GM18526 (cell line): ENCODE measurements around the gene SORCS2.

Experiments
- POLR2A ChIP-seq: IDR thresholded peaks from 3 replicates; pipeline ENCODE4 v1.6.1; 2011; ENCODE audit not compliant: insufficient read length; ENCODE audit errors: extremely low read depth

Gene SORCS2

GRCh38 chr4:7574287-7575014, 382.1 kb downstream of the SORCS2 start:
- TF ChIP-seq POLR2A = no peak

DNA sequence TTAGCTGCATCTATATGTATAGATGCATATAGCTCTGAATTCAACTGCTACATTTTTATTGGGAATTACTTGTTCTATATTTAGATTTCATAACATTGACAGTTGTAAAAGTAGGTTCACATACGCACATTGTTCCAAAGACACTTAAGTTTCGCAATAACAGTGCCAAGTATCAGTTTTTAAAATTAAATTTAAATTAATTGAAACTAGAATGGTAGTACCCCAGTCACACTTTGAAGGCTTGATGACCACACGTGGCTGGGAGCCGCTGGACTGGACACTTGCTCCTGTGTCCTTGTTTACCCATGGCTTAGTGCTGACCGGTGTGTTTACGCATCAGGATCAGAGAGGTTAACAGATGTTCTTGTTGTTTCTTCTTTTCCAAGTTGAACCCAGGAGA, 383.1 kb downstream of the SORCS2 start:
- no peak for TF ChIP-seq POLR2A

GRCh38 chr4:7581477-7581876, 389.1 kb downstream of the SORCS2 start:
- no peak for TF ChIP-seq POLR2A

DNA sequence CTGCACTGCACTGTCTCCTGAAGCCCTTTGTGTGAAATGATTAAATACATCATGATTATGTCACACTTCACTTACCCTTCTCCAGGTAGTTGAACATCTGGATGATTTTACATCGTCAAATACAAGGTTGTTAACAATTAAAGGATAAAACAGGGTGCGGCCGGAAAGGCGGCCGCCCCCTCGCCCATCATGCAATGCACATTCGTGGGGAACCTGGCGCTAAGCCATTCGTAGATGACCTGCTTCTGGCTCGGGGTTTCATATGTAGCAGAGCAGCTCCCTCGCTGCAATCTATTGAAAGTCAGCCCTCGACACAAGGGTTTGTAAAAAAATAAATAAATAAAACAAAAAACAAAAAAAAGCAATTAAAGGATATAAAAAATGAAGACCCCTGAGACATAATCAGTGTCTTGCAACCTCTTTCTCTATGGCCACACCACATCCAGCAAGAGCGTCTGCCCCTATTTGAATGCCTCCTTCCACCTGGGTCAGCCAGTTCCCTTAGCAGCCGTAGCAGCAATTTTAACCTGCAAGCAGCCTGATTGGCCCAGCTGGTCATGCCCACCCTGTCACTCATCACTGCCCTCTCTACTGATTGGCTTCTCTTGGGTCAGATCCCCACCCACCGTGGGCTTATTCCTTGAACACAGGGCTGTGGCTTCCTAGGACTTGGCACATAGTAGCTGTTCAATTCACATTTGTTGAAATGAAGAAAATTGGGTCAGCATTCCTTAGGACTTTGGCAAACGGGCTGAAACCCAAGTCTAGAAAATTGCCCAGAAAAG, 390.2 kb downstream of the SORCS2 start:
- no peak for TF ChIP-seq POLR2A

- TF ChIP-seq POLR2A = no peak
These were observed 391.8 kb downstream of the SORCS2 start for GRCh38 chr4:7584098-7584497.

- no peak for TF ChIP-seq POLR2A
These were observed 392.3 kb downstream of the SORCS2 start for GRCh38 chr4:7584606-7585159.

DNA sequence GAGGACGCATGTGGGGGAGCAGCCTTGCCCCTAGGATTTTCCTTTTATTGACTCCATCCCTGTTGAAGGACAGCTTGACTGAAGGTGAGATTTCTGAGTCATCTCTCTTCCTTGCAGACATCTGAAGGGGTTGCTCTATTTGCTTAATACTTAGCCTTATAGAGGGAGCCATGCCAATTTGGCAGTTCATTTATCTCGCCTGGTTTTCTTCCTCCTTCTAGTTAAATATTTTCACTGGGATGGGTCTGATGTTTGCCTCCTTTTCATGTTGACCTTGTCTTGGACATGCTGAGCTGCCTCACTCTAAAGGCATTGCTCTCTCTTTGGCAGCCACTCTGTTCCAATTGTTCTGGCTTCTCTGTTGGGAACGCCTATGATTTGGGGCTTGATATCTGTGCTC, 393.4 kb downstream of the SORCS2 start:
- TF ChIP-seq POLR2A = no peak

- no peak for TF ChIP-seq POLR2A
These were observed 395.4 kb downstream of the SORCS2 start for GRCh38 chr4:7587433-7588405.

DNA sequence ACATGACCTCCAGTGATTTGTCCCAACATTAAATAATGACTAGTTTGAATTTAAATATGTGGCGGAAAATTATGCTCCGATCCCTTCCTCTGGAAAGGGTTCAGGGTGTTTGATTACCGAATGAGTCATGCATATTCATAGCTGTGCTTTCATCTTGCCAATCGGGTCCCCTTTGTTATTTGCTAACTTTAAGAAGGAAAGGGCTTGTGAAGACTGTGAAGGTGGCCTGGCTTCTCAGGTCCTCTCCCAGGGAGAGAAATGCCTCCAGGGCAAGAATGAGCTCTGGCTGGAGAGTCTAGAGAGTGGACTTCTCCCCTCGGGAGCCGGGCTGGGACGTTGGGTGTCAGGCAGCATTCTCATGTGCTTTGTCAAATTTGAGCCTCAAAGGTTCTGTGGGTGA, 397.9 kb downstream of the SORCS2 start:
- TF ChIP-seq POLR2A = no peak

DNA sequence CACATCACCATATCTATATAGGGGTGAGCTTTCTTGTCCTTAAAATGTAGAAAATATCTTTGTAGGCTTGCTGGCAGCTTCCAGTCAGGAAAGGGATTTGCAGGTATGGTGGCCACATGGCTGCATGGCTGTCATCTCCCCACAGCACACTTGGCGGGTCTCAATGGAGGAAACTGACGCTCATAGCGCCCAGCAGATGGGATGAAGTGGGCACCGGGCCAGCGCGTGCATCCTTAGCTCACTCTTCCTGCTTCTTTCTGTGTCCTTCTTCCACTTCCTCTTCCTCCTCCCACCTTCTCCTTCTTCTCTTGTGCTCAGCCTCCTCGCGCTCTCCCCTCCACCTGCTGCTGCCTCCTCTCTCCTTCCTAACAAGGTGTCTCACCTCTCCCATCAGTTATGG, 398.6 kb downstream of the SORCS2 start:
- no peak for TF ChIP-seq POLR2A

DNA sequence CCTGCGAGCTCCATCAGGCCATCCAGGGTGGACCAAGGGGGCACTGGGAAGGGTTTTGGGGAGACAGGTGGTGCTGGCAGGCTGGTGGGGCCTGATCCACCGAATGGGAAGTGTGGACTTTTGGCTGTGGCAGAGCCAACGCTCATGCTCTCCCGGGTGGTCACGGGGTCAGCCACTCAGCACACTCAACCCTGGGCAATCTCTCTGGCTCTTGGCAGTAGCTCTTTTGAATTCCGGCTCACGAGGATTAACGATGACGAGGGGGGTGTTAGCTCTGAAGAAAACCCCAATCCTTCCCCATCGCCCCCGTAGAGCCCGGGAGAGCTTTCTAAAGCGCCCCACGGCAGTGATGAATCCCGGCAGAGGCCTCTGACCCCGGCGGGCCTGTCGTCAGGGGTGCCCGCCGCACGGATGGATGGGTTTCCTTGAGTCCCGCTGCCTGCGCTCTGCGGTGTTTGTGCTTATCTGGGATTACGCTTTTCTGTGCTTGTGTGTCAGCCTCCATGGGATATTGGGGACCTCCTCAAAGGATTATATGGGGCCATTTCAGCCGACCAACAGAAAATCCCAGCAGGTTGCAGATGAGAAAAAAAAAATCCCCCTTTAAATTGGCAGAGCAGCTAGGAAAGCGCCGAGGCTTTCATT, 399.2 kb downstream of the SORCS2 start:
- TF ChIP-seq POLR2A = no peak

DNA sequence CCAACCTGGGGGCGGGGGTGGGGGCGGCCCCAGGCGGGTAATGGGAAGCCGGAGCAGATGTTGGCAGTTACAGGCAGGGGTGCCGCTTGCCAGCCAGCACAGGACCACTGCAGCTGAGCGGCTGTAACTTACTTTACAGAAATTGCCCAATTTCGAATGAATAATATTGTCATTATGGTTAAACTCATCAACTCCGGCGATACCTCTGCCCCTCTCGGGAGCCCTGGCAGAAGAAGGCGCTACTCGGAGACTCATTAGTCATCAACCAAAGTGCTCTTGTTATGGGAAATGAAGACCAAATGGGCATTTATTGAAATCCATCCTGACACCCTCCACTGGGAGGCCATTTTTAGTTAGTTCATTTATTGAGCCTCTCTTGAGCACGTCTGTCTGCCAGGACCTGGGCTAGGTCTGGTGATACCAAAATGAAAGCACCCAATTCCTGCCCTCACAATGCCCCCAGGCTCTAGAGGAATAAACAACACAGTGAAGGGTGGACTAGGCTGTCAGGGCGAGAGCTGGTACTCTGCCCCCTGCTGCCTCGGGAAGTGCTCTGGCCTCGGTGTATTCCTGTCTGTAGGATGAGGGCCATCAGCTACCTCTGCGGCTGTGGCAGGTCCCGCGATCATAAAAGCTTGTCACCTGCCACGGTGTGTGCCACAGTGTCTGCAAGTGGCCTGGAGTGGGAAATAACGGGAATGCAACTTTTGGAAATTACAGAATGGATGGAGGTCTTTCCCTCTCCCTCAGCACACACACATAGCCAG, 401.5 kb downstream of the SORCS2 start:
- TF ChIP-seq POLR2A = no peak

- TF ChIP-seq POLR2A = no peak
These were observed 403.7 kb downstream of the SORCS2 start for GRCh38 chr4:7595934-7596461.
